ENCODE measurements around the gene PCTP. TPM values are rescaled to one million over a fixed set of nuclear protein-coding genes. Genes with fewer than 3 reads are reported as not detected.

Gene PCTP
- total RNA-seq, 4 donors from 2014 or later: 8.6 to 581 (median 35.0) TPM

GRCh38 chr17:55825213-55825612 is 74.4 kb downstream of the PCTP start:
- in situ Hi-C loops (cut with MboI; ENCODE audit: low pct_ligation_motif_present in 1 of 4, low pct_unique_long_range_greater_than_20kb in 1 of 4, low sequenced_read_pairs in 3 of 4): loop anchor here (25.0 kb wide), 3 partner anchors 487 to 887 kb away; no protein-coding TSS in a partner anchor
- H3K27ac ChIP-seq: no peak overlapping the region
- TF ChIP-seq EP300 (IDR thresholded peaks at IDR 0.05; ENCODE audit: low read depth): no peak
- peak in 1 of 5 experiments; percentile 7 for TF ChIP-seq CTCF (IDR thresholded peaks at IDR 0.05)
- TF ChIP-seq POLR2AphosphoS5 (IDR thresholded peaks at IDR 0.05): no peak
- TF ChIP-seq POLR2A (IDR thresholded peaks at IDR 0.05): no peak
- 37 to 38% methylated on average over 2 of the region's 2 CpGs for WGBS, 2 donors (ENCODE audit: low coverage in 1 of 2)
- no peak for DNase-seq
- no peaks in the 10 kb centered on the region for H3K9me3 ChIP-seq
- no peaks in the 10 kb centered on the region for H3K36me3 ChIP-seq
- no peaks in the 10 kb centered on the region for H3K4me1 ChIP-seq
- intact Hi-C loops (cut with DNase I; ENCODE audit: low total_unique reads): no loop called here
- H3K4me3 ChIP-seq: no peak overlapping the region
- no peaks in the 10 kb centered on the region for H3K27me3 ChIP-seq

Other genes with a start within 250 kb of the PCTP start
- not detected for gene SMIM36, start 239.6 kb upstream of the PCTP start, total RNA-seq
- gene TMEM100, start 28.2 kb upstream of the PCTP start, total RNA-seq: 1 to 10 TPM in 2 of 4 donors, under 1 TPM in 1, not detected in 1; 1.00 to 7.8 (median 4.1) TPM

Measured in transverse colon (tissue), 4 donors.